NCI-H82 treated with DMSO at 0.1 percent for 48 hours (cell line): Measurements from ENCODE around the gene PRKCB.

Experiments
- DNase-seq: peaks from one replicate; lab custom pipeline; 2025; ENCODE audit not compliant: unreplicated experiment; lab: John Stamatoyannopoulos, UW

Gene PRKCB

DNA sequence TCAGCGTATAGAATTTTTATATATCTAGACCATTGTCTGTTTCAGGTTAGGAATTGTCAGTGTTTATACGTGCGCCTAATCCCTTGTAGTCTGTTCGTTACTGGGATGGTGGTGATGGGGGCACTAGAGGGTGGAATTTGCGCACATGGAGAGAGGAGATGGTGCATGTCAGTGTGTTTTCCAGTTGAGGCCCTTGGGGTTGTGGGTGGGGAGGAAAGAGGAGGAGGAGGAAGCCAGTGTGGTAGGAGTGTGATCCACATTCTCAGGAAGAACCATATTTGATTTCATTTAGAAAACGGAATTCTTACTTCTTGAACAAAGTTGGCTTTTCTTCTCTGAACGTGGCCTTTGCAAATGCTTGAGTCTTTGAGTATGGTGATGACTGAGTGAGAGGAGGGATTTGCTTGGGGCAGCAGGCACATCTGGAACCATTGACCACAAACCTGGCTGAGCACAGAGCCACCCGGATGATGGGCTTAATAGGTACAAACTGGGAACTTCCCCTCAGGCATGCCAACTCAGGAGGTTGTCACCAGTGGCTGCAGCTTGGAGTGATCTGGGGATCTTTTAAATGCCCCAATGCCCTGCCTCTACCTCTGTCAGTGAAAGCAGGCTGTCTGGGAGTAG, 98.9 kb downstream of the PRKCB start:
- DNase-seq = no peak

DNA sequence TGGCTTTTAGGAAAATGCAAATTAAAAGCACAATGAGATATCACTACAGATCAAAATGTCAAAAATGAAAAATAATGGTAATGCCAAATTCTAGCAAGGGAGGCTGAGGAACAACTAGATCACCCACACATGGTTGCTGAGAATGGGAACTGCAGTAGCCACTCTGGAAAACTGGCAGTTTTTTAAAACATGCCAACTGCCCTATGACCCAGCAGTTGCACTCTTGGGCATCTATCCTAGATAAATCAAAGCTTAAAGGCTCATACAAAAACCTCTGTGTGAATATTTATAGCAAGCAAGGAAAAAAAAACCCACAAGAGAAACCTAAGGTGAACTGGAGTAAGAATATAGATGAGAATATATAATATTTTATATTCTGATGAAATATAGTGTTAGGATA, 104.3 kb downstream of the PRKCB start:
- no peak for DNase-seq

DNA sequence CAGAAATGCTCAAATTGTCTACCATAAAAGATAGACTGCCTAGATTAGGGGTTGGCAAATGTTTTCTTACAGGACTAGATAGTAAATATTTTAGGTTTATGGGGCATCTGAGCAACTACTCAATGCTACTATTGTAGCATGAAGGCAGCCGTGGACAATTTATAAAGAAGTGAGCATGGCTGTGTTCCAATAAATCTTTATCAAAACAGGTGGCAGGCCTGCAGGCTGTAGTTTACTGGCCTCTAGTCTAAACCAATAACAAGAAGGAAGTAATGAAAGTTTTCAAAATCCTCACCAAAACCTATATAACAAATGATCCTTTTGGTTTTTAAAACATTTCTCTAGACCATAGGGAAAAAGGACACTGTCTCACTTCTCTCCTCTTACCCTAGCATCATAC, 105.2 kb downstream of the PRKCB start:
- no peak for DNase-seq

GRCh38 chr16:23941963-23942564, 106.3 kb downstream of the PRKCB start:
- DNase-seq = peak; percentile 31

- DNase-seq = no peak
Measured at GRCh38 chr16:23943604-23944003, 107.8 kb downstream of the PRKCB start.

- no peak for DNase-seq
Measured at GRCh38 chr16:23944381-23944780, 108.6 kb downstream of the PRKCB start.

- no peak for DNase-seq
Measured at GRCh38 chr16:23945243-23945642, 109.5 kb downstream of the PRKCB start.

DNA sequence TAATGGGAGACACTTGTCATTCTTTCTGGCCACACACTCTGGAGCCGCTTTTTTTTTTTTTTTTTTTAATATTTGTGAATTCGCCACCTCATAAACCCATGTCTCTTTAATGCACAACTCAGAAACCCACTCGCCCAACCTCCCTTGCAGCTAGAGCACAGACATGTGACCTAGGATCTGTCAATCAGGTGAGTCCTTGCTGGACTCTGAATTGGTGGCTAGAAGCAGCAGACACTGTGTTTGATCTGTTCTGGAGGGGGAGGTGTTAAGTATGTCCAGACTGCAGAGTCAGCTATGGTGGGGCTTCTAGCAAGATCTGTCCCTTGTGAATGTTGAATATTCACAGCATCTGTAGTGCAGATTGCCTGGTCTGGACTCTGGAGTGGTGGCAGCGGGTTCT, 112.1 kb downstream of the PRKCB start:
- DNase-seq = no peak

DNA sequence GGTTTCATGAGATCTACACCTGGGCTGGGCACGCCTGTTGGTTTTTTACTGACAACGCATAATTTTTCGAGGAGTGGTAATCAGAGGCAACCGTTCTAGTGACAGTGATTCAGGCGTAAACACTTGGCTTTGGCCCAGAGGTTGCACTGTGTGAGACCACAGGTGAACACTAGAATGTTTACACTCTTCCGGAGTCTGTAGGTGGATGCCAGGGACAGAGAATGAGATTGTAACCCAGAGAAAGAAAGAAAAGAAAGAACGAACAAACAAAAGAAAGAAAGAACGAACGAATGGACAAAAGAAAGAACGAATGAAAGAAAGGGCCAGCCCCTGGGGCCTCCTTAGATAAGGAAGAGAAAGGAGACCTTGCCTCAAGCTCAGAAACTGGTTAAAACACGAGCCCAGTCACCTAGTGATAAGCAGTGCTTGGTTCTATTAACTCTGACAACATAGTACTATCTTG, 113.2 kb downstream of the PRKCB start:
- no peak for DNase-seq

DNA sequence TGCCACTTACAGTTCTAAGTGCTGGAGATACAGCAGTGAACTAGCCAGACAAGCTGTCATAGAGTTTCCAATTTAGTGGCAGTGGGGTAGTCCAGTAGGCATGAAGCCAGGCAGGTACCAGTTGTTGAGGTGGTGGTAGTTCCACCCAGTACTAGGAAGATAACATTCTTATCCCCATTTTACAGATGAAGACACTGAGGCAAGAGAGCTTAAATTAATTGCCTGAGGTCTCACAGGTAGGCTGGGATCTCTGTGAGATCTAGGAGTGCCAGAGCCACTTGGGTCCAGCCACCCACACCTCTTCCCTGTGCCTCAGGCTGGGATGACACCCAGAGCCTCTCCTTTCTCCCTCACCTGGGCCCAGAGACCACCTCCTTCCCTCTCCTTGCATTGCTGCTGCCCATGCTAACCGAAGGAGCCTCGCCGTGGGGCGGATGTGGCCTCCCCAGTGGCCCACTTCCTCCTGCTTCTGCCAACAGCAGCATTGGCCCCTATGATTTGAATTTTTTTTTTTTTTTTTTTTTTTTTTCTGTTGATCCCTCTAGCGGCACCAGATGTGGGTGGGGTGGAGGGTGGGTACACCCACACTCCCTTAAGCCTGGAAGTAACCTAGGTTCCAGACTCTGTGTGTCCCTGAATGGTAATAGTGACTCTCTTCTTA, 114.0 kb downstream of the PRKCB start:
- no peak for DNase-seq

- no peak for DNase-seq
Measured at GRCh38 chr16:23950291-23950894, 114.6 kb downstream of the PRKCB start.

DNA sequence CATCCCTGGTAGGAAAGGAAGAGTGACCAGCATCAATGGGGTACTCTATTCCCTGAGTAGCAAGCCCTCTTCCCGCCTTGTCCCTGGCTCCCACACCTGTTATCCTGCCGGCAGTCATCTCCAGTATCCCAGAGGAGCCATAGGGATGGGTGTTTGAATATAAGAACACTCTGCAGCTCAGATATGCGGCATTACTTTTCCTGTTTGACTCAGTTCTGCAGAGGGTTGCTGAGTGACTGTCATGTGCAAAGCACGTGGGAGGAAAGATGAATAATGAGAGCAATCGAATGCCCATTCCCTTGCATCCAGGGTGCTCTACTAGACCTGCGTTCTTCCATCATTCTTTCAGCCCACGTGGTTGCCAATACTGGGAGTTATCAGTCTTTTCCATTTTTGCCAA, 115.1 kb downstream of the PRKCB start:
- no peak for DNase-seq

- no peak for DNase-seq
Measured at GRCh38 chr16:23952128-23952970, 116.6 kb downstream of the PRKCB start.

- DNase-seq = no peak
Measured at GRCh38 chr16:23952971-23953300, 117.2 kb downstream of the PRKCB start.

GRCh38 chr16:23953476-23953875, 117.7 kb downstream of the PRKCB start:
- no peak for DNase-seq

- DNase-seq = no peak
Measured at GRCh38 chr16:23955088-23955487, 119.3 kb downstream of the PRKCB start.

GRCh38 chr16:23957287-23957686, 121.5 kb downstream of the PRKCB start:
- DNase-seq = no peak

DNA sequence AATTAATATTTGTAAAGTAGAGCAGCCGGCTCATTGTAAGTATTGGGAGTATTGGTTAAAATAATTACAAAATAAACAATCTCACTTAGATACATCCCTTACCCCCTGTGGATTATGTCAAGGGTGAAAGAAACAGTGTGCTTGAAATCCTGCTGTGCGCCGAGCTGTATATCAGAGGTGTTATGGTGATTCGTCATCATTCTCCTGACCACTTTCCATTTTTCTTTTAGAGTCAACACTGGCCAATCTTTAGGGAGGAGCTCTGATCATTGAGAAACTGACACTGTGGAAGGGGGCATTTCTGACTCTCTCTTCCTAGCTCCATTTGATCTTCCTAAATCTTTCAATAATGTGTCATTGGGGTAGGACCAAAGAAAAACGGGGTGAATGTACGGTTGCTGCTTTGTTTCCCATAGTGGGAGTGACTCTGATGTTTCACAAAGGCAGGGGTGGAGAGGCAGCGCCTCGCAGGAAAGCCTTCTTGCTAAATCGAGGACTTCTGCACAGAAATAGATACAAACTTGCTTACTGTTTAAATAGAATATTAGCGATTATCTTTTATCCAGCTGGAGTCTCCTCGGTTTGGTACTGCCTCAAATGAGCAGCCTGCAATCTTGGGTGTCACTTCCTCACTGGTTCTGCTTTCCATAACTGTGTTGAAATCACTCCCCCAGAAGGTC, 123.4 kb downstream of the PRKCB start:
- DNase-seq = no peak

DNA sequence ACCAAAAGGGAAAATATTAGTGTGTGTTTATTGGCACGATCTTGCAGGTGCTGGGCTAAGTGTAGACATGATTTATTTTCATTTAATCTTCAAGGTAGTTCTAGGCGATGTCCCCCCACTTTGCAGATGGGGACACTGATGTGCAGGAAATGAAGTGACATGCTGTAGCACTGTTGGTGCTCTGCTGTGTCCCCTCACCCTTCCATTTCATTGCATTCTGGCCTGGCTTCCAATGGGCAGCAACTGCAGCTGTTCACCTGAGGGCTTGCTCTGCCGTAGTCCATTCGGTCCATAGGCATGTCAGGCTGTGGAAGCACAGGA, 123.9 kb downstream of the PRKCB start:
- DNase-seq = no peak

DNA sequence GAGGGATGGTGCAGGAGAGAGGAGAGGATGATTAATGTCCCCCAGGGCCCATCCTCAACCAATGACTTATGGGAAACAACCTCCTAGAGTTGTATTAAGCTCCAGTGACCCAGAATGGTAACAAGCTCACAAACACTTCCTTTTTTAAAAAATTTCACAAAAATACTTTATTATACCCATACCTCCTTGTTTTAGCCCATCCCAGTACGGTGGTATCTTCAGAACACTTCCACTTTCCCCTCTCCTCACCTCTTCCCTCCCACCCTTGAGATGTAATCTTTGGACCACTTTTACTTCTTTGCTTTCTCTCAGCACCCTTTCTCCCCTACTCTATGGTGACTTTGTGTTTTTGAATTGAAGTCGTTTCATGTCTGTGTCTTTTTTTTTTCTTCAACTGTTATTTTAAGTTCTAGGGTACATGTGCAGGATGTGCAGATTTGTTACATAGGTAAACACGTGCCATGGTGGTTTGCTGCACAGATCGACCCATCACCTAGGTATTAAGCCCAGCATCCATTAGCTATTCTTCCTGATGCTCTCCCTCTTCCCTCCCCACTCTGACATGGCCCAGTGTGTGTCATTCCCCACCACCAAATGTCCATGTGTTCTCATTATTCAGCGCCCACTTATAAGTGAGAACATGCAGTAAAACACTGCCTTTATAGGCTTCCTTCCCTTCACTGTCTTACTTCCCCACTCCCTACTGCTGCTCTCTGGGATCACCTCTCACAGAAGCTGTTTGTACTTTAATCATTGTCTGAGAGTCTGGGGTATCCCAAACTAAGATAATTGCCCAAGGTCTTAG, 124.5 kb downstream of the PRKCB start:
- DNase-seq = no peak
